ENCODE data around the gene KIF26A. TPM values are rescaled to one million over a fixed set of nuclear protein-coding genes. Genes with fewer than 3 reads are reported as not detected.
A peak's percentile ranks its signal among the peaks of the same experiment; 100 is the strongest.

The KIF26A gene
- total and polyA plus RNA-seq, 2 donors (not counting 1 experiment from before 2014, with no cell fraction given): 0.15 TPM; not detected in 1

DNA sequence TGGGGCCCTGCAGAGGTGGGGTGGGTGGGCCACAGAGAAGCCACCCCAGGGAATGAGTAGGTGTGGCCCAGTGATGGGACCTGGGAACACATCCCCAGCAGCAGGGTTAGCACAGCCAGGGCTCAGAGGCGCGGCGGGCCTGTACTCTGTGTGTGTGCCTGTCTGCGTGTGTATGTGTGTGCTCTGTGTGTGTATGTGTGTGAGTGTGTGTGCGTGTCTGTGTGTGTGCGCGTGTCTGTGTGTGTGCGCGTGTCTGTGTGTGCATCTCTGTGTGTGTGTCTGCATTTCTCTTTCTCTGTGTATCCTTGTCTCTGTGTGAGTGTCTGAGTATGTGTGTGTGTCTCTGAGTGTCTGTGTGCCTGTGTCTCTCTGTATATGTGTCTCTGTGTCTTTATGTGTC is 26.1 kb downstream of the KIF26A start:
- intact Hi-C loops (cut with micrococcal nuclease): no loop called here
- ChIA-PET POLR2A (no interaction called here), CTCF (no interaction called here)
- TF ChIP-seq EZH2 (IDR thresholded peaks at IDR 0.05; ENCODE audit: borderline replicate concordance, insufficient read depth, low read depth, low read length, poor library complexity, severe bottlenecking): no peak
- TF ChIP-seq, protein P1, sequence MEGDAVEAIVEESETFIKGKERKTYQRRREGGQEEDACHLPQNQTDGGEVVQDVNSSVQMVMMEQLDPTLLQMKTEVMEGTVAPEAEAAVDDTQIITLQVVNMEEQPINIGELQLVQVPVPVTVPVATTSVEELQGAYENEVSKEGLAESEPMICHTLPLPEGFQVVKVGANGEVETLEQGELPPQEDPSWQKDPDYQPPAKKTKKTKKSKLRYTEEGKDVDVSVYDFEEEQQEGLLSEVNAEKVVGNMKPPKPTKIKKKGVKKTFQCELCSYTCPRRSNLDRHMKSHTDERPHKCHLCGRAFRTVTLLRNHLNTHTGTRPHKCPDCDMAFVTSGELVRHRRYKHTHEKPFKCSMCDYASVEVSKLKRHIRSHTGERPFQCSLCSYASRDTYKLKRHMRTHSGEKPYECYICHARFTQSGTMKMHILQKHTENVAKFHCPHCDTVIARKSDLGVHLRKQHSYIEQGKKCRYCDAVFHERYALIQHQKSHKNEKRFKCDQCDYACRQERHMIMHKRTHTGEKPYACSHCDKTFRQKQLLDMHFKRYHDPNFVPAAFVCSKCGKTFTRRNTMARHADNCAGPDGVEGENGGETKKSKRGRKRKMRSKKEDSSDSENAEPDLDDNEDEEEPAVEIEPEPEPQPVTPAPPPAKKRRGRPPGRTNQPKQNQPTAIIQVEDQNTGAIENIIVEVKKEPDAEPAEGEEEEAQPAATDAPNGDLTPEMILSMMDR (IDR thresholded peaks at IDR 0.05): no peak
- Histone ChIP-seq H3K9ac (ENCODE audit: low read length) (no peak overlapping the region), H3K79me2 (ENCODE audit: control insufficient read depth, insufficient read depth, low read length) (no peaks in the 10 kb centered on the region), H2AFZ (ENCODE audit: insufficient read depth, low read depth, low read length, poor library complexity, severe bottlenecking) (no peak overlapping the region), H3K4me3 (ENCODE audit: control extremely low read depth in 1 of 5, extremely low read depth in 1 of 5, insufficient read depth in 1 of 5, low read depth in 2 of 5, low read length in 4 of 5) (no peak overlapping the region), H3K27ac (ENCODE audit: low read length in 2 of 2) (no peak overlapping the region), H4K20me1 (ENCODE audit: control insufficient read depth, insufficient read depth, low read length, poor library complexity, severe bottlenecking) (no peaks in the 10 kb centered on the region), H3K4me2 (replicated peaks; ENCODE audit: low read depth, low read length, poor library complexity, severe bottlenecking) (no peak overlapping the region), H3K36me3 (replicated peaks in 1 of 2; ENCODE audit: control extremely low read depth in 1 of 2, control insufficient read depth in 1 of 2, extremely low read depth in 1 of 2, insufficient read depth in 2 of 2, low read length in 1 of 2) (no peaks in the 10 kb centered on the region), H3K27me3 (replicated peaks in 1 of 4; ENCODE audit: control extremely low read depth in 1 of 4, control insufficient read depth in 3 of 4, insufficient read depth in 4 of 4, low read length in 3 of 4) (no peaks in the 10 kb centered on the region), H3K9me3 (ENCODE audit: control extremely low read depth in 1 of 3, control insufficient read depth in 2 of 3, insufficient read depth in 1 of 3, low read length in 2 of 3) (no peaks in the 10 kb centered on the region), H3K4me1 (ENCODE audit: control insufficient read depth in 2 of 2, insufficient read depth in 2 of 2, low read length in 2 of 2) (peaks cover 0 to 9% of the 10 kb centered on the region in 2 donors)
- ATAC-seq (ENCODE audit: low read depth) (no peak), DNase-seq (no peak)
- H3K9me3 Mint-ChIP-seq (ENCODE audit: insufficient read depth): no peaks in the 10 kb centered on the region
- H3K4me1 Mint-ChIP-seq: no peaks in the 10 kb centered on the region
- 87% methylated on average over 9 of the region's 9 CpGs for WGBS (ENCODE audit: insufficient coverage)
- H3K27me3 Mint-ChIP-seq: no peaks in the 10 kb centered on the region
- H3K4me3 Mint-ChIP-seq: no peak overlapping the region
- H3K27ac Mint-ChIP-seq: no peak overlapping the region

- Histone ChIP-seq H3K27me3 (replicated peaks in 1 of 4; ENCODE audit: control extremely low read depth in 1 of 4, control insufficient read depth in 3 of 4, insufficient read depth in 4 of 4, low read length in 3 of 4) (no peaks in the 10 kb centered on the region), H3K4me2 (replicated peaks; ENCODE audit: low read depth, low read length, poor library complexity, severe bottlenecking) (peak overlapping the region; percentile 35), H3K9me3 (ENCODE audit: control extremely low read depth in 1 of 3, control insufficient read depth in 2 of 3, insufficient read depth in 1 of 3, low read length in 2 of 3) (no peaks in the 10 kb centered on the region), H2AFZ (ENCODE audit: insufficient read depth, low read depth, low read length, poor library complexity, severe bottlenecking) (no peak overlapping the region), H3K36me3 (replicated peaks in 1 of 2; ENCODE audit: control extremely low read depth in 1 of 2, control insufficient read depth in 1 of 2, extremely low read depth in 1 of 2, insufficient read depth in 2 of 2, low read length in 1 of 2) (no peaks in the 10 kb centered on the region), H3K9ac (ENCODE audit: low read length) (no peak overlapping the region), H3K4me3 (ENCODE audit: control extremely low read depth in 1 of 5, extremely low read depth in 1 of 5, insufficient read depth in 1 of 5, low read depth in 2 of 5, low read length in 4 of 5) (no peak overlapping the region), H3K4me1 (ENCODE audit: control insufficient read depth in 2 of 2, insufficient read depth in 2 of 2, low read length in 2 of 2) (peaks cover 0 to 9% of the 10 kb centered on the region in 2 donors), H4K20me1 (ENCODE audit: control insufficient read depth, insufficient read depth, low read length, poor library complexity, severe bottlenecking) (no peaks in the 10 kb centered on the region), H3K79me2 (ENCODE audit: control insufficient read depth, insufficient read depth, low read length) (no peaks in the 10 kb centered on the region), H3K27ac (ENCODE audit: low read length in 2 of 2) (no peak overlapping the region)
- DNase-seq (peak; percentile 21), ATAC-seq (ENCODE audit: low read depth) (no peak)
- ChIA-PET POLR2A (no interaction called here), CTCF (no interaction called here)
- no peak overlapping the region for H3K27ac Mint-ChIP-seq
- no peak overlapping the region for H3K4me3 Mint-ChIP-seq
- no peaks in the 10 kb centered on the region for H3K9me3 Mint-ChIP-seq (ENCODE audit: insufficient read depth)
- no peaks in the 10 kb centered on the region for H3K4me1 Mint-ChIP-seq
- no peak for TF ChIP-seq EZH2 (IDR thresholded peaks at IDR 0.05; ENCODE audit: borderline replicate concordance, insufficient read depth, low read depth, low read length, poor library complexity, severe bottlenecking)
- TF ChIP-seq, protein P1 (IDR thresholded peaks at IDR 0.05): no peak
- WGBS (ENCODE audit: insufficient coverage): 44% methylated on average over 9 of the region's 18 CpGs
- no peaks in the 10 kb centered on the region for H3K27me3 Mint-ChIP-seq
- intact Hi-C loops (cut with micrococcal nuclease): no loop called here
Observed at GRCh38 chr14:104166698-104167097, 28.3 kb downstream of the KIF26A start.
